Measurements from ENCODE around the gene MAT1A. TPM values are rescaled to one million over a fixed set of nuclear protein-coding genes. Genes with fewer than 3 reads are reported as not detected.
"Not testable (repeated sequence)": the region's sequence is repeated elsewhere in the genome, so short reads cannot be mapped to it uniquely, and the experiment has no call there.

The MAT1A gene
- total RNA-seq, 2 donors from 2014 or later, result 9.6 to 11.9 TPM

DNA sequence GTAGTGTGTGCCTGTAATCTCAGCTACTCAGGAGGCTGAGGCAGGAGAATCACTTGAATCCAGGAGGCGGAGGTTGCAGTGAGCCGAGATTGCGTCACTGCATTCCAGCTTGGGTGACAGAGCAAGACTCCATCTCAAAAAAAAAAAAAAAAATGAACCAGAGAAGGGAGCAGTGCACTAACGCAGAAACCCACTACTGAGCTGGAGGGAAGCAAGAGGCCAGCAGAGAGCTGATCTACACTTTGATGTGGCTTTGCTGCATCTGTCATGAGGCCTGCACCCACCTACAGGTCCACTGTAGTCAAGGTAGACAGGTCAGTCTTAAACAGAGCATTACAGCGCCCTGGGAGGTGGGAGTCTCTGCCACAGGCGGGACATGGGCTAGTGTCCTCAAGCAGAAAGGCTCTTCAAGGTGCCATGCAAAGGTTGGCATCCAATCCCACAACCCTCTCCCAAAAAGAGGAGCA lies 30.0 kb downstream of the MAT1A start:
- TF ChIP-seq, protein P1, sequence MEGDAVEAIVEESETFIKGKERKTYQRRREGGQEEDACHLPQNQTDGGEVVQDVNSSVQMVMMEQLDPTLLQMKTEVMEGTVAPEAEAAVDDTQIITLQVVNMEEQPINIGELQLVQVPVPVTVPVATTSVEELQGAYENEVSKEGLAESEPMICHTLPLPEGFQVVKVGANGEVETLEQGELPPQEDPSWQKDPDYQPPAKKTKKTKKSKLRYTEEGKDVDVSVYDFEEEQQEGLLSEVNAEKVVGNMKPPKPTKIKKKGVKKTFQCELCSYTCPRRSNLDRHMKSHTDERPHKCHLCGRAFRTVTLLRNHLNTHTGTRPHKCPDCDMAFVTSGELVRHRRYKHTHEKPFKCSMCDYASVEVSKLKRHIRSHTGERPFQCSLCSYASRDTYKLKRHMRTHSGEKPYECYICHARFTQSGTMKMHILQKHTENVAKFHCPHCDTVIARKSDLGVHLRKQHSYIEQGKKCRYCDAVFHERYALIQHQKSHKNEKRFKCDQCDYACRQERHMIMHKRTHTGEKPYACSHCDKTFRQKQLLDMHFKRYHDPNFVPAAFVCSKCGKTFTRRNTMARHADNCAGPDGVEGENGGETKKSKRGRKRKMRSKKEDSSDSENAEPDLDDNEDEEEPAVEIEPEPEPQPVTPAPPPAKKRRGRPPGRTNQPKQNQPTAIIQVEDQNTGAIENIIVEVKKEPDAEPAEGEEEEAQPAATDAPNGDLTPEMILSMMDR (IDR thresholded peaks at IDR 0.05), result no peak
- no peak for TF ChIP-seq POLR2A (IDR thresholded peaks at IDR 0.05)
- 91 to 93% methylated on average over 4 to 6 of the region's 6 CpGs for WGBS, 2 donors
- H3K36me3 ChIP-seq (replicated peaks in 1 of 2; ENCODE audit: insufficient read depth in 1 of 2, low read depth in 2 of 2), result no peaks in the 10 kb centered on the region
- DNase-seq, result no peak
- no peaks in the 10 kb centered on the region for H3K4me1 ChIP-seq
- H3K4me3 ChIP-seq, result no peak overlapping the region
- H3K27ac ChIP-seq, result no peak overlapping the region
- no peaks in the 10 kb centered on the region for H3K9me3 ChIP-seq
- no peaks in the 10 kb centered on the region for H3K27me3 ChIP-seq
- intact Hi-C loops (cut with DNase I), result no loop called here
- ATAC-seq, result no peak

DNA sequence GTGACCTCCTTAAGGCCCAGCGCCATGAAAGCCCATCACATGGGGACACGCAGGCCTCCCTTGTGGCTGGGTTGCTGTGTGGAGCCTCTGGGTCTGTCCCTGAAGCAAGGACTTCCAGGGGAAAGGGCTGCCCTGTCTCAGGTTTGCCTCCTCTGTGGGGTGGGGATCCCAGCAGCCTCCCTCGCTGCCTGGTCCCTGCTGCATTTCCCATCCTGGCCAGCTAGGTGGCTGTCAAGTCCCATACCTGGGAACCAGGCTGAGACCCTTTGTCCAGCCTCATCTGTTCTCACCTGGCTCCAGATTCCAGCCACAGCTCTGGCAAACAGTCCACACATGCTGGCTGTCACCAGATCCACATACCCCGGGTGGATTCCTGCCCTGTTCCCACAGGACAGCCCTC lies 32.7 kb downstream of the MAT1A start:
- H3K4me1 ChIP-seq, result peaks cover 15% of the 10 kb centered on the region
- H3K9me3 ChIP-seq; H3K27me3 ChIP-seq; H3K4me3 ChIP-seq; H3K27ac ChIP-seq; H3K36me3 ChIP-seq (replicated peaks in 1 of 2; ENCODE audit: insufficient read depth in 1 of 2, low read depth in 2 of 2); intact Hi-C loops (cut with DNase I): not testable (repeated sequence)
- DNase-seq (peak; percentile 47 to 72 (median 63)), ATAC-seq (peak; percentile 81)
- TF ChIP-seq, protein P1 (IDR thresholded peaks at IDR 0.05), result peak; percentile 34 to 78 (median 62)
- 18 to 21% methylated on average over 3 to 4 of the region's 4 CpGs for WGBS, 2 donors

DNA sequence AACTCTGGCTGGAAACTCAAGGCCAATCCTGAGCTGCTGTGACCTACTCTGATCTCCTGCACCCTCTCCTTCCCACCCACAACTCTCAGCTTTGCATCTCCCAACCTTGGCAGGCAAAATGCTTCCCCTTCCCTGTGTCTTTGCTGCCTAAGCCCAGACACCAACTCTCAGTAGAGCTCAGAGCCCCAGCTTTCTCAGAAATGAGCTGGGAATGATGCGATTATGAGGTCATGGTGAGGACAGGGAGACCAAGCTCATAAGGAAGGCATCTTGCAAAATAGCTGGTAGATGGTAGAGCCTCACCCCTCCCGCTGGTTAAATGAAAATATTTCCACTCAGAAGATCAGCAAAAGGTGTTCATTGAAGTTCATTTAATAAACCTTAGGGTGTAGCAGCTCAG lies 34.7 kb downstream of the MAT1A start:
- no CpG with 5 or more reads among the region's 2 CpGs for WGBS, 2 donors
- intact Hi-C loops (cut with DNase I), result not testable (repeated sequence)

DNA sequence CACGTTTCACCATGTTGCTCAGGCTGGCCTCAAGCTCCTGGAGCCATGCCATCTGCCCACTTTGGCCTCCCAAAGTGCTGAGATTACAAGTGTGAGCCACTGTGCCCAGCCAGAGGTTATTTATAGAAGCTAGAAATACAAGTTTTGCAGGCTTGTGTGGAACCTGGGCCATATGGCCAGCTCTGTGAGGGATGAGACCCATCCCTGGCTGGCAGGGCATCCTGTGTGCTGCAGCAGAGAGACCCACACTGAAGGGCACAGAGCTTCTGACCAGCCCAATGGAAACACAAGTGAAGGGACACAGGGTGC lies 35.5 kb downstream of the MAT1A start:
- ATAC-seq, result peak; percentile 57
- intact Hi-C loops (cut with DNase I); H3K27me3 ChIP-seq; H3K36me3 ChIP-seq (replicated peaks in 1 of 2; ENCODE audit: insufficient read depth in 1 of 2, low read depth in 2 of 2); H3K27ac ChIP-seq; H3K4me3 ChIP-seq; H3K9me3 ChIP-seq: not testable (repeated sequence)
- WGBS, 2 donors, result 0 to 5% methylated on average over 1 of the region's 1 CpG
- peaks cover 15% of the 10 kb centered on the region for H3K4me1 ChIP-seq
- peak; percentile 42 to 71 (median 57) for DNase-seq

More for the DNA sequence above, 34.7 kb downstream of the MAT1A start:
- not testable (repeated sequence) for H3K9me3 ChIP-seq; ATAC-seq; H3K27me3 ChIP-seq; H3K27ac ChIP-seq; H3K4me3 ChIP-seq; DNase-seq; H3K36me3 ChIP-seq (replicated peaks in 1 of 2; ENCODE audit: insufficient read depth in 1 of 2, low read depth in 2 of 2)
- peaks cover 15% of the 10 kb centered on the region for H3K4me1 ChIP-seq

DNA sequence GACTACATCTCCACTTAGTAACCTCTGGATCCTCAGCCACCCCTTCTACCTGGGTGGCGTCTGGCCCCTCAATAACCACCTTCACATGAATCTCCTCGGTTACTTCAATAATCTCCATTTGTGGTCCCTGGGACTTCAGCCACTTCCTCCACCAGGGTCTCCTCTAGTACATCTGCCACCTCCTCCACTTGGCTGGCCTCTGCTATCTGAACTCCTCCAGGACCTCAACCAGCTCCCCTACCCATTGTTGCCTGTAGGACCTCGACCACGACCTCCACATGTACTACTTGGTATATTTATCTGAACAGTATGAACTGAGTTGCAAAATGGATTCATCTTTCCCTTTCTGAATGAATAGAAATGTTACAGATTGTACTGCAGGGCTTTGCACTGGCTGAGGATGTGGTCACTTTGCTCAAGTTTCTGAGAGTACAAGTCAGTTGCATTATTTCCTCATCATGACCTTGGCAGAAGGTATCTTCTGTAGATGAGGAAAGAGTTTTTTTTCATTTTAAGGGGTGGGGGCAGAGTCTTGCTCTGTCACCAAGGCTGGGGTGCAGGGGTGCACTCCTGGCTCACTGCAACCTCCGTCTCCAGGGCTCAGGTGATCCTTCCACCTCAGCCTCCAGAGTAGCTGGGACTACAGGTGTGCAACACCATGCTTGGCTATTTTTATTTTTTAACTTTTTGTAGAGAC lies 36.0 kb downstream of the MAT1A start:
- Histone ChIP-seq H3K4me1 (peaks cover 15% of the 10 kb centered on the region), H3K27me3 (no peaks in the 10 kb centered on the region), H3K4me3 (no peak overlapping the region), H3K9me3 (no peaks in the 10 kb centered on the region), H3K36me3 (replicated peaks in 1 of 2; ENCODE audit: insufficient read depth in 1 of 2, low read depth in 2 of 2) (no peaks in the 10 kb centered on the region), H3K27ac (no peak overlapping the region)
- WGBS, 2 donors, result 61 to 68% methylated on average over 5 of the region's 5 CpGs
- intact Hi-C loops (cut with DNase I), result no loop called here
- DNase-seq (no peak), ATAC-seq (peak; percentile 4)
- TF ChIP-seq POLR2A (IDR thresholded peaks at IDR 0.05), result no peak
- TF ChIP-seq, protein P1 (IDR thresholded peaks at IDR 0.05), result no peak

DNA sequence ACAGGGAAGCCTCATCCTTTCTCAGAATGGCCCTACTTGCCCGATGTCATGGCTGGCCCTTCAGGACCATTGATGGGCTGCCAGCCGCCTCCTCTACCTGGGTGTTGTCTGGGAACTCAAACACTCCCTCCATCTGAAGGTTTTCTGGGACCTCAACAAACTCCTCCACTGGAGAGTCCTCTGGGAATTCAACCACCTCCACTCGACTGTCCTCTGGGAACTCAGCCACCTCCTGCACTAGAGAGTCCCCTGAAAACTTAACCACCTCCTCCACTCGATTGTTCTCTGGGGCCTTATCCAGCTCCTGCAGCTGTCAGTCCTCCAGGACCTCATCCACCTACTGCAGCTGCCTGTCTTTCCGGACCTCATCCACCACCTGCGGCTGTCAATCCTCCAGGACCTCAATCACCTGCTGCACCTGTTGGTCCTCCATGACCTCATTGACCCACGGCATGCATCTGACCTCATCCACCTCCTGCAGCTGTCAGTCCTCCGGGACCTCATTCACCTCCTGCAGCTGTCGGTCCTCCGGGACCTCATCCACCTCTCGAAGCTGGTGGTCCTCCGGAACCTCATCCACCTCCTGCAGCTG lies 37.1 kb downstream of the MAT1A start:
- peaks cover 15% of the 10 kb centered on the region for H3K4me1 ChIP-seq
- no peaks in the 10 kb centered on the region for H3K36me3 ChIP-seq (replicated peaks in 1 of 2; ENCODE audit: insufficient read depth in 1 of 2, low read depth in 2 of 2)
- H3K4me3 ChIP-seq, result no peak overlapping the region
- no peaks in the 10 kb centered on the region for H3K9me3 ChIP-seq
- TF ChIP-seq POLR2A (IDR thresholded peaks at IDR 0.05), result no peak
- TF ChIP-seq, protein P1 (IDR thresholded peaks at IDR 0.05), result no peak
- H3K27ac ChIP-seq, result no peak overlapping the region
- WGBS, 2 donors, result 61 to 64% methylated on average over 12 of the region's 12 CpGs
- intact Hi-C loops (cut with DNase I), result no loop called here
- no peak for DNase-seq
- no peaks in the 10 kb centered on the region for H3K27me3 ChIP-seq
- no peak for ATAC-seq

DNA sequence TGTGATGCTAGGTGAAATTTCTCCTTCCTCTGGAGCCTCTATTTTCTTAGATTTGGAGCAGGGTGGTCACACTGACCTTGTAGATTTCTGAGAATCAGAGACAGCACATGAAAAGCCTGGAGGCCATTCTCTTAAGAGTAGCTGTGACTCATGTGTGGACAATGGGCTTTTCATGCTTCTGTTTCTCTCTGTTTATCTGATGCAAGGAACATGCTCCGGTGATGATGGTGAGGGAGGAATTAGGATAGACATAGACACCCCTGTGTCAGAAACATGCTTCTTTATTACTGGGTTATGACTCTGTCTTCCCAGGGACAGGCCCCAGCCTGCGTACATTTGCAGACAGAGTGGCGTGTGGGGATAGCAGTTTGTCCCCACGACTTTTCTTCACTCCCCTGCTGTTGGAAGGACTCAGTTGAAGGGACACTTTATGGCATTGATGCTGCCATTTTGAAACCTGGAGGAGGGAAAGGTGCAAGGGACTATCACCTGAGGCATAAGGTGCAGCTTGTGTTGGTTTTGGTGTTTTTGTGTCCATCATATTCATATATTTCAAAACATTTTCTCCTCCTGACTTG lies 37.7 kb downstream of the MAT1A start:
- H3K27me3 ChIP-seq; H3K27ac ChIP-seq; H3K9me3 ChIP-seq; H3K4me3 ChIP-seq; ATAC-seq; H3K36me3 ChIP-seq (replicated peaks in 1 of 2; ENCODE audit: insufficient read depth in 1 of 2, low read depth in 2 of 2); intact Hi-C loops (cut with DNase I); DNase-seq: not testable (repeated sequence)
- WGBS, 2 donors, result 91 to 100% methylated on average over 1 to 4 of the region's 4 CpGs
- H3K4me1 ChIP-seq, result peaks cover 15% of the 10 kb centered on the region

DNA sequence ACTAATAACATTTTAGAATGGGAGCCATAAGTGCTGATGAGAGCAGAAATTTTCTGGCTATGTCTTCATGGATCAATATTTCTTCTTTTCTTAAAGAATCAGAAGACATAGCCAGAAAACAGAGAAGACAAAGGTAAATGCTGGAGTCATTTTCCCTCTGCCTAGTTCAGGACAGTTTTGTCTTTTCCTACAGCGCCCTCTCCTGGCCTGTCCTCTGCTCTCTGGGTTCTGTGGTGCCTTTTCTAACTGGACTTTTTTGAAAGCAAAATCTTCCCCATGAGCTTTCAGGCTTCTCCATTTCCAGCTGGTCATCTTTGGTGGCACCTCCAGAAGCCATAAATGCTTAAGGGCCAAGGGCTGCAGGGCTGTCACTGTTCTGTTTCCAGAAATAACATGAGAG lies 39.1 kb downstream of the MAT1A start:
- H3K4me3 ChIP-seq; H3K27ac ChIP-seq; H3K27me3 ChIP-seq; intact Hi-C loops (cut with DNase I); H3K36me3 ChIP-seq (replicated peaks in 1 of 2; ENCODE audit: insufficient read depth in 1 of 2, low read depth in 2 of 2); DNase-seq; H3K9me3 ChIP-seq: not testable (repeated sequence)
- ATAC-seq, result peak; percentile 54
- WGBS, 2 donors, result no CpG with 5 or more reads among the region's 1 CpG
- H3K4me1 ChIP-seq, result peaks cover 15% of the 10 kb centered on the region
